Pons (tissue), 1 donor: ENCODE results near the gene PRPF6.

ENCODE experiments used
- DNase-seq: peaks from one replicate; pipeline ENCODE4 v3.0.0-alpha.2; 2016; ENCODE audit warnings: low spot score

The PRPF6 gene

GRCh38 chr20:64035933-64036345 lies 55.0 kb downstream of the PRPF6 start, which contains the start of gene C20orf204:
Gene C20orf204, plus strand, starts transcription at chr20:64036182. Its CDS starts 142 bp downstream, at chr20:64036324.
- DNase-seq, result no peak

GRCh38 chr20:64036346-64037198 lies 55.6 kb downstream of the PRPF6 start:
- DNase-seq, result no peak

- no peak for DNase-seq
Observed at GRCh38 chr20:64037199-64037497, 56.2 kb downstream of the PRPF6 start.

- no peak for DNase-seq
Observed at GRCh38 chr20:64037498-64038213, 56.7 kb downstream of the PRPF6 start.

GRCh38 chr20:64038224-64038564 lies 57.3 kb downstream of the PRPF6 start:
- DNase-seq, result no peak

- no peak for DNase-seq
Observed at GRCh38 chr20:64038565-64039292, 57.8 kb downstream of the PRPF6 start.

GRCh38 chr20:64039293-64040160 lies 58.6 kb downstream of the PRPF6 start:
- no peak for DNase-seq

- no peak for DNase-seq
Observed at GRCh38 chr20:64040231-64041039, 59.5 kb downstream of the PRPF6 start.

- no peak for DNase-seq
Observed at GRCh38 chr20:64041040-64041780, 60.3 kb downstream of the PRPF6 start.

GRCh38 chr20:64041781-64042053 lies 60.8 kb downstream of the PRPF6 start:
- DNase-seq, result no peak

GRCh38 chr20:64042054-64042781 lies 61.3 kb downstream of the PRPF6 start:
- no peak for DNase-seq

GRCh38 chr20:64043768-64044167 lies 62.8 kb downstream of the PRPF6 start:
- no peak for DNase-seq

- no peak for DNase-seq
Observed at GRCh38 chr20:64044484-64045247, 63.7 kb downstream of the PRPF6 start.

GRCh38 chr20:64045346-64046011 lies 64.5 kb downstream of the PRPF6 start:
- DNase-seq, result no peak

GRCh38 chr20:64047046-64047389 lies 66.1 kb downstream of the PRPF6 start:
- no peak for DNase-seq

- DNase-seq, result no peak
Observed at GRCh38 chr20:64047968-64048401, 67.1 kb downstream of the PRPF6 start.

GRCh38 chr20:64048402-64049044 lies 67.6 kb downstream of the PRPF6 start:
- no peak for DNase-seq
